ENCODE results near the gene DGUOK.

Gene DGUOK

DNA sequence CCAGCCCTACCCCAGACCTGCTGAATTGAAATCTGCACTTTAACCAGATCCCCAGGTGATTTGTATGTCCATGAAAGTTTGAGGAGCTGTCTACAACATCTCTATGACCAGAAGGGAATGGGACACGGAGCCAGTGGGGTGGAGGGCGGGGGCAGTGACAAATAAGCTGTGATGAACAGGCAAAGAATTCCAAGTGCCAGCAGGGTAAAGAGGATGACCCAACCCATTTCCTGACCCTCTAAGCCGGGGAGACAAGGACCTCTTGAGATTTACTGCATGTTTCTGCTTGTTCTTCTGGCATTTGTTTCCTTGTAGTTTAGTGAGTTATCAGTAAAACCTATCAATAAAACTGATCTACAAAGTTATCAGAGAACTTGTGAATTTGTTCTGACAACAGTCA is 66.7 kb downstream of the DGUOK start:
- no peaks in the 10 kb centered on the region for H3K27me3 ChIP-seq (ENCODE audit: low read depth, low read length)
- peaks cover 99% of the 10 kb centered on the region for H4K20me1 ChIP-seq (ENCODE audit: insufficient read depth, low read length)
- no peak overlapping the region for H3K27ac ChIP-seq (ENCODE audit: low read length)
- TF ChIP-seq EZH2phosphoT487 (IDR thresholded peaks at IDR 0.05; ENCODE audit: low read depth): no peak
- TF ChIP-seq, protein P1, sequence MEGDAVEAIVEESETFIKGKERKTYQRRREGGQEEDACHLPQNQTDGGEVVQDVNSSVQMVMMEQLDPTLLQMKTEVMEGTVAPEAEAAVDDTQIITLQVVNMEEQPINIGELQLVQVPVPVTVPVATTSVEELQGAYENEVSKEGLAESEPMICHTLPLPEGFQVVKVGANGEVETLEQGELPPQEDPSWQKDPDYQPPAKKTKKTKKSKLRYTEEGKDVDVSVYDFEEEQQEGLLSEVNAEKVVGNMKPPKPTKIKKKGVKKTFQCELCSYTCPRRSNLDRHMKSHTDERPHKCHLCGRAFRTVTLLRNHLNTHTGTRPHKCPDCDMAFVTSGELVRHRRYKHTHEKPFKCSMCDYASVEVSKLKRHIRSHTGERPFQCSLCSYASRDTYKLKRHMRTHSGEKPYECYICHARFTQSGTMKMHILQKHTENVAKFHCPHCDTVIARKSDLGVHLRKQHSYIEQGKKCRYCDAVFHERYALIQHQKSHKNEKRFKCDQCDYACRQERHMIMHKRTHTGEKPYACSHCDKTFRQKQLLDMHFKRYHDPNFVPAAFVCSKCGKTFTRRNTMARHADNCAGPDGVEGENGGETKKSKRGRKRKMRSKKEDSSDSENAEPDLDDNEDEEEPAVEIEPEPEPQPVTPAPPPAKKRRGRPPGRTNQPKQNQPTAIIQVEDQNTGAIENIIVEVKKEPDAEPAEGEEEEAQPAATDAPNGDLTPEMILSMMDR (IDR thresholded peaks at IDR 0.05; ENCODE audit: low read depth, low read length): no peak
- H3K9ac ChIP-seq (ENCODE audit: low read length): no peak overlapping the region
- no peak overlapping the region for H3K4me2 ChIP-seq (ENCODE audit: low read length)
- H3K79me2 ChIP-seq (ENCODE audit: low read length): peaks cover 100% of the 10 kb centered on the region
- no peak overlapping the region for H2AFZ ChIP-seq (ENCODE audit: low read depth, low read length)
- peaks cover 75% of the 10 kb centered on the region for H3K36me3 ChIP-seq (replicated peaks; ENCODE audit: low read depth, low read length)
- no peaks in the 10 kb centered on the region for H3K9me3 ChIP-seq (ENCODE audit: insufficient read depth, low read length)
- H3K4me3 ChIP-seq (ENCODE audit: low read length): no peak overlapping the region
- H3K4me1 ChIP-seq (ENCODE audit: low read length): peaks cover 33% of the 10 kb centered on the region

DNA sequence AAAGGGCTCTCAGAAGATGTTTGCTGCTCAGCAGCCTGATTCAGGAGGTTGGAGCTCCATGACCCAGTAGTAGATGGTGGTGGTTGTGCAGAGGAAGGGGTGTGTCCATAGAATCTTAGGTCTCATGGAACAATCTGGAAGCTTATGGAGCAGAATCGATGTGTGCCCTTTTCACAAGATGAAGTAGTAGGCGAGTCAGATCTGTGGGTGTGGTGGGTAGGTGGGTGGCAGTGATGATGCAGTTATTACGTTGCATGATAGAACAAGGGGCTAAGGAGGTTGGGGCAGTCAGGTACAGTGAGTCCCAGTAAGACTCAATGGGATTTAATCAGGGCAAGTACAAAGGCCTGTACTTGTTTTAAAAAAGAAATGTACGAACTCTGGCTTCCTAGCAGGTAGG is 67.1 kb downstream of the DGUOK start:
- Histone ChIP-seq H3K27ac (ENCODE audit: low read length) (no peak overlapping the region), H4K20me1 (ENCODE audit: insufficient read depth, low read length) (peaks cover 99% of the 10 kb centered on the region), H2AFZ (ENCODE audit: low read depth, low read length) (no peak overlapping the region), H3K36me3 (replicated peaks; ENCODE audit: low read depth, low read length) (peaks cover 75% of the 10 kb centered on the region), H3K4me3 (ENCODE audit: low read length) (no peak overlapping the region), H3K9ac (ENCODE audit: low read length) (no peak overlapping the region), H3K4me2 (ENCODE audit: low read length) (no peak overlapping the region; the same call in 1 of the 2 replicates), H3K27me3 (ENCODE audit: low read depth, low read length) (no peaks in the 10 kb centered on the region), H3K79me2 (ENCODE audit: low read length) (peaks cover 100% of the 10 kb centered on the region), H3K9me3 (ENCODE audit: insufficient read depth, low read length) (no peaks in the 10 kb centered on the region), H3K4me1 (ENCODE audit: low read length) (peaks cover 34% of the 10 kb centered on the region)
- TF ChIP-seq, protein P1 (IDR thresholded peaks at IDR 0.05; ENCODE audit: low read depth, low read length): no peak
- no peak for TF ChIP-seq EZH2phosphoT487 (IDR thresholded peaks at IDR 0.05; ENCODE audit: low read depth)

DNA sequence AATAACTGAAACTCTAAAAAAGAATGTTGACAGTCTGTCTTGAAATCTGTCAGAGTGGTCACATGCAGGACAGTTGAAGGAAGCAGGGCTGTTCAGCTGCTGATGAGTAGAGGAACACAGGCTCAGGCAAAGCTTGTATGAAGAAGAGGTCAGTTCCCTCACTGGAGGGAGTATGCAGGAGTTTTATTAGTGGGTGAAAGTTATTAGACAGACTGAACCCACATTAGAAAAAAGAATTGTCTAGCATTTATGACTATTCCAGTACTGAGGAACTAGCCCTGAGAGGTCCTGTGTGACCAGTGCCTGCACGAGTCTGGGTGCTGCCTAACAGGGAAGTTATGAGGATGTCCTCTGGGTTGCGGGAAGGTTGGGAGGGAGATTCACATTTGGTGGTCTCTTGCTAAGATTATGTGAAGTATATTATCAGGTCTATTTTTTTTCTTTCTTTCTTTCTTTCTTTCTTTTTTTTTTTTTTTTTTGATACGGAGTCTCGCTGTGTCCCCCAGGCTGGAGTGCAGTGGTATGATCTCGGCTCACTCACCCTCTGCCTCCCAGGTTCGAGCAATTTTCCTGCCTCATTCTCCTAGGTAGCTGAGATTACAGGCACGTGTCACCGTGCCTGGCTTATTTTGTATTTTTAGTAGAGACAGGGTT is 67.6 kb downstream of the DGUOK start:
- H3K79me2 ChIP-seq (ENCODE audit: low read length): peaks cover 100% of the 10 kb centered on the region

DNA sequence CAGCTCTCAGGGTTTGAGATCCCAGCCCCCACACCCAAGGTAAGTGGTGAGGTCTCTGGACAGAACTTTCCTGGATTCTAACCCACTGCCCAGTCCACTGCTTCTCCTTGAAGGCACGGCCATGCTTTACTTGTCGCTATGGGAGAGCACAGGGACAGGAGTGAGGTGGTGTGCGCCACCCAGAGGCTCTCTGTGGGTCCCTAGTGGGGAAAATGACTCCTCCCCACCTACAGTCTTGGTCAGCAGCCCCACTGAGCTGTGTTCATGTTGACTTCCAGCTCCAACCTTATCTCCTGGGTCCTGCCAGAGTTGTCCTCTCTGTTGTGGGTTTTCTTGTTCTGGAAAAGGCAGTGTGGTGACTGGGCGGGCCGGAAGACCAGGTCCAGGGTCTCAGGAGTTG is 69.1 kb downstream of the DGUOK start:
- Histone ChIP-seq H3K9me3 (ENCODE audit: insufficient read depth, low read length) (no peaks in the 10 kb centered on the region), H4K20me1 (ENCODE audit: insufficient read depth, low read length) (peaks cover 99% of the 10 kb centered on the region), H3K4me1 (ENCODE audit: low read length) (peaks cover 48% of the 10 kb centered on the region), H3K9ac (ENCODE audit: low read length) (no peak overlapping the region), H3K27ac (ENCODE audit: low read length) (no peak overlapping the region), H3K36me3 (replicated peaks; ENCODE audit: low read depth, low read length) (peaks cover 57% of the 10 kb centered on the region), H2AFZ (ENCODE audit: low read depth, low read length) (no peak overlapping the region), H3K4me3 (ENCODE audit: low read length) (no peak overlapping the region), H3K4me2 (ENCODE audit: low read length) (no peak overlapping the region), H3K27me3 (ENCODE audit: low read depth, low read length) (no peaks in the 10 kb centered on the region), H3K79me2 (ENCODE audit: low read length) (peaks cover 100% of the 10 kb centered on the region)
- TF ChIP-seq, protein P1 (IDR thresholded peaks at IDR 0.05; ENCODE audit: low read depth, low read length): peak; percentile 21; the same call in 1 of the 2 replicates
- no peak for TF ChIP-seq EZH2phosphoT487 (IDR thresholded peaks at IDR 0.05; ENCODE audit: low read depth)

More for the DNA sequence above, 67.6 kb downstream of the DGUOK start:
- Histone ChIP-seq H3K9me3 (ENCODE audit: insufficient read depth, low read length) (no peaks in the 10 kb centered on the region), H3K4me3 (ENCODE audit: low read length) (no peak overlapping the region), H3K27me3 (ENCODE audit: low read depth, low read length) (no peaks in the 10 kb centered on the region), H4K20me1 (ENCODE audit: insufficient read depth, low read length) (peaks cover 99% of the 10 kb centered on the region), H3K27ac (ENCODE audit: low read length) (no peak overlapping the region), H3K4me2 (ENCODE audit: low read length) (no peak overlapping the region; the same call in 1 of the 2 replicates), H2AFZ (ENCODE audit: low read depth, low read length) (no peak overlapping the region), H3K36me3 (replicated peaks; ENCODE audit: low read depth, low read length) (peaks cover 72% of the 10 kb centered on the region), H3K9ac (ENCODE audit: low read length) (no peak overlapping the region), H3K4me1 (ENCODE audit: low read length) (peaks cover 35% of the 10 kb centered on the region)
- TF ChIP-seq EZH2phosphoT487 (IDR thresholded peaks at IDR 0.05; ENCODE audit: low read depth): no peak
- TF ChIP-seq, protein P1 (IDR thresholded peaks at IDR 0.05; ENCODE audit: low read depth, low read length): no peak

All from OCI-LY3 (cell line).